Keratinocyte (primary cell): ENCODE data around the gene MACROH2A1. TPM values are rescaled to one million over a fixed set of nuclear protein-coding genes. Genes with fewer than 3 reads are reported as not detected.

Experiments
- DNase-seq: peaks from one replicate; pipeline ENCODE4 v3.0.0-alpha.2; 2011; ENCODE audit warnings: low read depth, missing footprints, low spot score
- FAIRE-seq: peaks from 2 replicates; lab custom pipeline; 2011; peaks lifted over from hg19 to GRCh38; lab: Jason Lieb, UNC
- H2AFZ ChIP-seq: 2 replicates; pipeline ENCODE4 v1.6.0; 2012; ENCODE audit warnings: low read length, control low read depth, inconsistent platforms; ENCODE audit not compliant: control insufficient read depth
- H3K27ac ChIP-seq: 2 replicates; pipeline ENCODE4 v1.5.1; 2011; ENCODE audit warnings: low read length; ENCODE audit not compliant: control insufficient read depth, insufficient read depth
- H3K27me3 ChIP-seq: 3 replicates; pipeline ENCODE4 v1.6.0; 2011; ENCODE audit warnings: low read length; ENCODE audit not compliant: control insufficient read depth, insufficient read depth; ENCODE audit errors: extremely low read depth
- H3K36me3 ChIP-seq, 2 experiments: 2 replicates in 1 of 2; 3 replicates in 1 of 2; pipeline ENCODE4 v1.5.1; 2011; ENCODE audit warnings: low read length in 2 of 2, mild to moderate bottlenecking in 1 of 2; ENCODE audit not compliant: control insufficient read depth in 2 of 2, insufficient read depth in 2 of 2; ENCODE audit errors: extremely low read depth in 1 of 2
- H3K4me1 ChIP-seq: 3 replicates; pipeline ENCODE4 v1.5.1; 2011; ENCODE audit warnings: low read length; ENCODE audit not compliant: control insufficient read depth, insufficient read depth; ENCODE audit errors: extremely low read depth
- H3K4me2 ChIP-seq: 3 replicates; pipeline ENCODE4 v1.6.0; 2011; ENCODE audit warnings: low read depth, low read length; ENCODE audit not compliant: control insufficient read depth, insufficient read depth; ENCODE audit errors: extremely low read depth
- H3K4me3 ChIP-seq, 3 experiments: fragments of 200-600 bp in 1 of 3; sonication (generic) in 1 of 3; 2 replicates in 2 of 3; 3 replicates in 1 of 3; pipeline ENCODE4 v1.5.1; 2011 to 2016; ENCODE audit warnings: low read length in 3 of 3, mild to moderate bottlenecking in 3 of 3, control low read depth in 2 of 3, inconsistent platforms in 1 of 3, low read depth in 1 of 3, mixed read lengths in 1 of 3, mixed run types in 1 of 3, moderate library complexity in 1 of 3; ENCODE audit not compliant: control insufficient read depth in 2 of 3, insufficient read depth in 2 of 3; ENCODE audit errors: extremely low read depth in 1 of 3
- H3K79me2 ChIP-seq: 2 replicates; pipeline ENCODE4 v1.6.0; 2012; ENCODE audit warnings: low read length; ENCODE audit not compliant: control insufficient read depth, insufficient read depth
- H3K9ac ChIP-seq: 3 replicates; pipeline ENCODE4 v1.6.0; 2011; ENCODE audit warnings: low read length; ENCODE audit not compliant: control insufficient read depth, insufficient read depth; ENCODE audit errors: extremely low read depth
- H3K9me1 ChIP-seq: 3 replicates; pipeline ENCODE4 v1.6.0; 2011; ENCODE audit warnings: low read length; ENCODE audit not compliant: control insufficient read depth, insufficient read depth; ENCODE audit errors: extremely low read depth
- H3K9me3 ChIP-seq: 2 replicates; pipeline ENCODE4 v1.5.1; 2012; ENCODE audit warnings: low read depth, low read length; ENCODE audit not compliant: control insufficient read depth
- H4K20me1 ChIP-seq: 3 replicates; pipeline ENCODE4 v1.6.0; 2011; ENCODE audit warnings: low read length; ENCODE audit not compliant: control insufficient read depth, insufficient read depth; ENCODE audit errors: extremely low read depth
- EZH2 ChIP-seq: IDR thresholded peaks from one replicate; pipeline ENCODE4 v1.6.1; 2012; ENCODE audit warnings: inconsistent platforms, mild to moderate bottlenecking, low read length, moderate library complexity
- dilution Hi-C: fragments of 300-500 bp; cut with MboI; formaldehyde crosslinking; loops from one replicate; pipeline ENCODE4 v1.7.0; 2020; ENCODE audit warnings: low sequenced_read_pairs; ENCODE audit not compliant: extremely low pct_ligation_motif_present
- polyA plus RNA-seq, 5 experiments: library from polyadenylated mRNA; depleted of rRNA in 3 of 5; stranded (reverse) in 3 of 5; stranded (forward) in 1 of 5; unstranded in 1 of 5; fragments of >200 nt; gene quantifications; 1 replicate in 1 of 5; 2 replicates in 3 of 5; 3 replicates in 1 of 5; pipeline versions ENCODE4 v1.2.1 to v1.2.3, GENCODE V29; 2011 to 2012; ENCODE audit warnings: missing spikeins in 2 of 5, low read depth in 1 of 5, low replicate concordance in 1 of 5
- TF ChIP-seq, protein P1 (sequence below), 3 experiments: IDR thresholded peaks in 1 of 3; conservative IDR thresholded peaks in 1 of 3; optimal IDR thresholded peaks in 1 of 3; 2 replicates in 2 of 3; 3 replicates in 1 of 3; pipeline versions ENCODE3 to v1.5.1; 2011; ENCODE audit warnings: low read length in 3 of 3, mild to moderate bottlenecking in 3 of 3, moderate library complexity in 2 of 3, control low read depth in 1 of 3, inconsistent platforms in 1 of 3; ENCODE audit not compliant: insufficient read depth in 2 of 3; ENCODE audit errors: extremely low read depth in 1 of 3

Gene MACROH2A1
- polyA plus RNA-seq, 1 donor (not counting 4 experiments of a cell fraction or from before 2014, with no cell fraction given), result 208 TPM

- Histone ChIP-seq H4K20me1 (no peaks in the 10 kb centered on the region), H2AFZ (no peak overlapping the region), H3K9me3 (no peaks in the 10 kb centered on the region), H3K36me3 (no peaks in the 10 kb centered on the region), H3K4me3 (no peak overlapping the region), H3K27me3 (peaks cover under 1% of the 10 kb centered on the region), H3K9ac (no peak overlapping the region), H3K4me1 (peaks cover 8% of the 10 kb centered on the region), H3K27ac (no peak overlapping the region), H3K9me1 (no peaks in the 10 kb centered on the region), H3K79me2 (no peaks in the 10 kb centered on the region), H3K4me2 (no peak overlapping the region)
- FAIRE-seq (no peak), DNase-seq (no peak)
- no peak for TF ChIP-seq EZH2
- TF ChIP-seq, protein P1, sequence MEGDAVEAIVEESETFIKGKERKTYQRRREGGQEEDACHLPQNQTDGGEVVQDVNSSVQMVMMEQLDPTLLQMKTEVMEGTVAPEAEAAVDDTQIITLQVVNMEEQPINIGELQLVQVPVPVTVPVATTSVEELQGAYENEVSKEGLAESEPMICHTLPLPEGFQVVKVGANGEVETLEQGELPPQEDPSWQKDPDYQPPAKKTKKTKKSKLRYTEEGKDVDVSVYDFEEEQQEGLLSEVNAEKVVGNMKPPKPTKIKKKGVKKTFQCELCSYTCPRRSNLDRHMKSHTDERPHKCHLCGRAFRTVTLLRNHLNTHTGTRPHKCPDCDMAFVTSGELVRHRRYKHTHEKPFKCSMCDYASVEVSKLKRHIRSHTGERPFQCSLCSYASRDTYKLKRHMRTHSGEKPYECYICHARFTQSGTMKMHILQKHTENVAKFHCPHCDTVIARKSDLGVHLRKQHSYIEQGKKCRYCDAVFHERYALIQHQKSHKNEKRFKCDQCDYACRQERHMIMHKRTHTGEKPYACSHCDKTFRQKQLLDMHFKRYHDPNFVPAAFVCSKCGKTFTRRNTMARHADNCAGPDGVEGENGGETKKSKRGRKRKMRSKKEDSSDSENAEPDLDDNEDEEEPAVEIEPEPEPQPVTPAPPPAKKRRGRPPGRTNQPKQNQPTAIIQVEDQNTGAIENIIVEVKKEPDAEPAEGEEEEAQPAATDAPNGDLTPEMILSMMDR (optimal IDR thresholded peaks at IDR 0.05 in 1 of 3, IDR thresholded peaks at IDR 0.05 in 1 of 3, conservative IDR thresholded peaks at IDR 0.05 in 1 of 3; ENCODE audit: extremely low read depth in 1 of 3, insufficient read depth in 2 of 3, low read length in 3 of 3), result no peak
- dilution Hi-C loops, result no loop called here
These were observed 78.1 kb downstream of the MACROH2A1 start for GRCh38 chr5:135320718-135321484.

DNA sequence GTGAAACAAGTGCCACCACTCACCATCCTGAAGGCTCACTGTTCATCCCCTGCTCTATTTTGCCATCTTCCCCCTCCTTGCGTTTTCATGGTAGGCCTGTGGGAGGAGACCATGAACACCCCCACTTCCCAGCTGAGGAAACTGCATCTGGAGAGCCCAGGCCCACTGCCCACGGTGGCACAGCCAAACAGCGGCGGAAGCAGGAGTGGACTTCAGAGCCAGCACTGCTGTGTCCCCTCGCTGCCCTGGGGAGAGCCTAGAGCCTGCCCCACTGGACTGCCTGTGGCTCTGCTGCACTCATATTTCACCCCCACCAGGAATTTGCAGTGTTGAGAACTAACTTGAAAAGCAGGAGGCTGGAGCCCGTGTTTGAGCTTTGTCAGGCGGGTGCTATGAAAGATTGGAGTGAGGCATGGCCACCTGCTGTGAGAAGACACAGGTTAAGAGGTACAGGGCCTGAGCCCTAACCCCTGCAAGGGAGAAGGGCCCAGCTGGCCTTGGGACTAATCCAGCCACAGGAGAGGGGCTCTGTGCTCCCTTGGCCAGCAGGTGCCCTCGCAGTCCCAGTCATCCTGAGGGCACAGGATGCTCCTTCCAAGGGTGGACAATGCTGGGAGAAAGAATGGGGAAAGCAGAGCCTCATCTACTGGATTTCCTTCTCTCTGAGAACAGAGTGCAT is 79.0 kb downstream of the MACROH2A1 start:
- Histone ChIP-seq H3K27ac (no peak overlapping the region), H3K9me1 (no peaks in the 10 kb centered on the region), H3K4me1 (peaks cover 1% of the 10 kb centered on the region), H3K4me3 (no peak overlapping the region), H3K36me3 (no peaks in the 10 kb centered on the region), H2AFZ (no peak overlapping the region), H3K27me3 (peaks cover 4% of the 10 kb centered on the region), H3K9ac (no peak overlapping the region), H3K4me2 (no peak overlapping the region), H4K20me1 (no peaks in the 10 kb centered on the region), H3K9me3 (no peaks in the 10 kb centered on the region), H3K79me2 (no peaks in the 10 kb centered on the region)
- TF ChIP-seq, protein P1 (optimal IDR thresholded peaks at IDR 0.05 in 1 of 3, IDR thresholded peaks at IDR 0.05 in 1 of 3, conservative IDR thresholded peaks at IDR 0.05 in 1 of 3; ENCODE audit: extremely low read depth in 1 of 3, insufficient read depth in 2 of 3, low read length in 3 of 3), result peak in 2 of 3 experiments; percentile 8 to 39
- no peak for TF ChIP-seq EZH2
- dilution Hi-C loops, result no loop called here
- FAIRE-seq, result no peak
- DNase-seq, result no peak
